Measurements from ENCODE around the gene RAB15.

The RAB15 gene

DNA sequence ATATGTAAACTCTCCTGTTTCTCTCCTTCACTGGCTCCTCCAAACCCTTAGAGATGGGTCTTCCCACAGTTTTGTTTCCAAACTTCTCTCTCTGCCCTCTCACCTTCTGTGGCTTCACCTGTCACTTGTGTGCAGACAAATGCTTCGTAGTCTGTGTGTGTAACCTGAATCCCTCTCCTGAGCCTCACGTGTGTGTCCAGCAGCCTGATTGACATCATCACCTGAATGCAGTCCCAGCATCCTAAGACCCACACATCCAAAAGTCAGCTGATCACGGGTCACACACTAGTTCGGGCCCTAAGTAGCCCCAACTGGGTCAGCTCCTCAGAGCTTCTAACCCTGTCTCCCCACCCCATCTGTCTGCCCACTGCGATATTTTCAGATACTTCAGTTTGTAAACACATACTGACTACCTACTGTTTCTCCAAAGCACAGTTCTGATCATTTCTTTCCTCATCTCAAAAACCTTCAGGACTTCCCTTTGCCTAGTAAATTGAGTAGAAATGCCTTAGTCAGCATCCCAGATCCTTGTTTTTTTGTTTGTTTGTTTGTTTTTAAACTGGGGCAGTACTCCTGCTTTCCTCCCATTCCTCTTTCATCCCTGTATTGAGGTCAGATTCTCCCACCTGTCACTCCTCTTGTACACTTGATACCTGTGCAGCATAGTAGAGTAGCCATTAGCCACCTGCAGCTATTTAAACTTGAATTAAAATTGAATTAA is 38.2 kb upstream of the RAB15 start:
- H3K4me3 ChIP-seq (ENCODE audit: low read length) = no peak overlapping the region
- DNase-seq = no peak
- no peaks in the 10 kb centered on the region for H3K9me2 ChIP-seq (replicated peaks; ENCODE audit: insufficient read depth, low read length)
- no peak overlapping the region for H3K27ac ChIP-seq (ENCODE audit: low read length)
- no peak overlapping the region for H2AFZ ChIP-seq (ENCODE audit: low read length)
- H3F3A ChIP-seq (ENCODE audit: insufficient read depth, low read length) = no peaks in the 10 kb centered on the region
- H3K79me2 ChIP-seq (ENCODE audit: low read length) = no peaks in the 10 kb centered on the region
- H3K4me2 ChIP-seq (ENCODE audit: low read depth, low read length) = no peak overlapping the region
- no peaks in the 10 kb centered on the region for H3K27me3 ChIP-seq (replicated peaks; ENCODE audit: insufficient read depth, low read length)
- no peak overlapping the region for H3K9ac ChIP-seq (ENCODE audit: low read length)
- no peaks in the 10 kb centered on the region for H4K20me1 ChIP-seq (ENCODE audit: insufficient read depth, low read length)
- no peaks in the 10 kb centered on the region for H3K36me3 ChIP-seq (replicated peaks; ENCODE audit: insufficient read depth, low read length)
- TF ChIP-seq EZH2 (optimal IDR thresholded peaks at IDR 0.05; ENCODE audit: low read depth, low read length) (no peak), EZH2phosphoT487 (IDR thresholded peaks at IDR 0.05; ENCODE audit: low read length) (no peak)
- no peaks in the 10 kb centered on the region for H3K9me3 ChIP-seq (replicated peaks; ENCODE audit: insufficient read depth, low read length)
- H3K4me1 ChIP-seq (ENCODE audit: low read length) = no peaks in the 10 kb centered on the region

- Histone ChIP-seq H3K27me3 (replicated peaks; ENCODE audit: insufficient read depth, low read length) (no peaks in the 10 kb centered on the region), H3F3A (ENCODE audit: insufficient read depth, low read length) (no peaks in the 10 kb centered on the region), H4K20me1 (ENCODE audit: insufficient read depth, low read length) (no peaks in the 10 kb centered on the region), H3K9ac (ENCODE audit: low read length) (no peak overlapping the region), H3K79me2 (ENCODE audit: low read length) (no peaks in the 10 kb centered on the region), H3K4me3 (ENCODE audit: low read length) (no peak overlapping the region), H3K36me3 (replicated peaks; ENCODE audit: insufficient read depth, low read length) (no peaks in the 10 kb centered on the region), H3K4me1 (ENCODE audit: low read length) (no peaks in the 10 kb centered on the region), H3K4me2 (ENCODE audit: low read depth, low read length) (no peak overlapping the region), H3K27ac (ENCODE audit: low read length) (no peak overlapping the region), H3K9me3 (replicated peaks; ENCODE audit: insufficient read depth, low read length) (no peaks in the 10 kb centered on the region), H2AFZ (ENCODE audit: low read length) (no peak overlapping the region), H3K9me2 (replicated peaks; ENCODE audit: insufficient read depth, low read length) (no peaks in the 10 kb centered on the region)
- TF ChIP-seq, protein P1, sequence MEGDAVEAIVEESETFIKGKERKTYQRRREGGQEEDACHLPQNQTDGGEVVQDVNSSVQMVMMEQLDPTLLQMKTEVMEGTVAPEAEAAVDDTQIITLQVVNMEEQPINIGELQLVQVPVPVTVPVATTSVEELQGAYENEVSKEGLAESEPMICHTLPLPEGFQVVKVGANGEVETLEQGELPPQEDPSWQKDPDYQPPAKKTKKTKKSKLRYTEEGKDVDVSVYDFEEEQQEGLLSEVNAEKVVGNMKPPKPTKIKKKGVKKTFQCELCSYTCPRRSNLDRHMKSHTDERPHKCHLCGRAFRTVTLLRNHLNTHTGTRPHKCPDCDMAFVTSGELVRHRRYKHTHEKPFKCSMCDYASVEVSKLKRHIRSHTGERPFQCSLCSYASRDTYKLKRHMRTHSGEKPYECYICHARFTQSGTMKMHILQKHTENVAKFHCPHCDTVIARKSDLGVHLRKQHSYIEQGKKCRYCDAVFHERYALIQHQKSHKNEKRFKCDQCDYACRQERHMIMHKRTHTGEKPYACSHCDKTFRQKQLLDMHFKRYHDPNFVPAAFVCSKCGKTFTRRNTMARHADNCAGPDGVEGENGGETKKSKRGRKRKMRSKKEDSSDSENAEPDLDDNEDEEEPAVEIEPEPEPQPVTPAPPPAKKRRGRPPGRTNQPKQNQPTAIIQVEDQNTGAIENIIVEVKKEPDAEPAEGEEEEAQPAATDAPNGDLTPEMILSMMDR (IDR thresholded peaks at IDR 0.05; ENCODE audit: low read length) = no peak
- no peak for TF ChIP-seq EZH2phosphoT487 (IDR thresholded peaks at IDR 0.05; ENCODE audit: low read length)
- no peak for TF ChIP-seq EZH2 (optimal IDR thresholded peaks at IDR 0.05; ENCODE audit: low read depth, low read length)
- no peak for DNase-seq
Measured at GRCh38 chr14:65007202-65007601, 35.1 kb upstream of the RAB15 start.

DNA sequence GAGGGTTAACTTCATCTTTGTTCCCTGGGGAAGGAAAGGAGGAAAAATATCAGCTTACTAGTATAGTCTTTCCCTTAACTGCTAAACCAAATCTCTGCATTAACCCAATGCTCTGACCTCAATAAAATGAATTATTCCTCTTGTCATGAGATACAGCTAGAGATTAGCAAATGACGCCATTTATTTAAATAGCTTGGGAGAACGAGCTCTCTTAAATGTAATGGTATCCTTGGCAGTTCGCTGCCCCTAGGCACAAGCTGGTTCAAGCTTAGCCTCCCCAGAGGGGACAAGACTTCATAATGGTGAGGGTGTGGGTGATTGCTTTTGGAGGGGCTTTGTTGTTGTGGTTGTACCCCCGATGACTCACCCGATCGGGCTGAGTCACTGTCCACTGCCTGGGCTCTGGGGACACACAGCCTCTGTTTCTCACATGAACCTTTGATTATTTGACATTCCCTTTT is 34.2 kb upstream of the RAB15 start:
- Histone ChIP-seq H4K20me1 (ENCODE audit: insufficient read depth, low read length) (no peaks in the 10 kb centered on the region), H3K36me3 (replicated peaks; ENCODE audit: insufficient read depth, low read length) (no peaks in the 10 kb centered on the region), H2AFZ (ENCODE audit: low read length) (no peak overlapping the region), H3K4me3 (ENCODE audit: low read length) (no peak overlapping the region), H3K9ac (ENCODE audit: low read length) (no peak overlapping the region), H3F3A (ENCODE audit: insufficient read depth, low read length) (no peaks in the 10 kb centered on the region), H3K27me3 (replicated peaks; ENCODE audit: insufficient read depth, low read length) (no peaks in the 10 kb centered on the region), H3K79me2 (ENCODE audit: low read length) (no peaks in the 10 kb centered on the region), H3K4me2 (ENCODE audit: low read depth, low read length) (no peak overlapping the region), H3K4me1 (ENCODE audit: low read length) (no peaks in the 10 kb centered on the region), H3K27ac (ENCODE audit: low read length) (no peak overlapping the region), H3K9me2 (replicated peaks; ENCODE audit: insufficient read depth, low read length) (no peaks in the 10 kb centered on the region), H3K9me3 (replicated peaks; ENCODE audit: insufficient read depth, low read length) (no peaks in the 10 kb centered on the region)
- DNase-seq = no peak
- TF ChIP-seq, protein P1 (IDR thresholded peaks at IDR 0.05; ENCODE audit: low read length) = no peak

DNA sequence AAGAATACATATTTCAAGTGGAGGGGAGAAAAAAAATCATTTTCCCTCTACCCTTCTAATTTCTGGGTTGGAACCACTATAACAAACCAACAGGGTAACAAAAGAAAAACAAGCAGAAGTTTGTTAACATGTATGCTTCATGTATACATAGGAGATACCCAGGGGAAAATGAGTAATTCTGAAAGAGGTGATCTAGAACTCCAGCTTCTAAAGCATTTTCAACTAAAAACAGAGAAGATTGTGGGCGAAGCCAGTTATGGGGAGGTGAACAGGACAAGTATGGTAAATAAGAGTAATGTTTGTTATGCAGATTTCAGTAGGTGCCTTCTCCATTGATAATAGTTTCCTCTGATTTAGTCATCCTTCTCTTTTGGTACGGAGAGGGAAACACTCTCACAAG is 31.3 kb upstream of the RAB15 start:
- Histone ChIP-seq H3K4me3 (ENCODE audit: low read length) (no peak overlapping the region), H3K9ac (ENCODE audit: low read length) (no peak overlapping the region), H3K27ac (ENCODE audit: low read length) (no peak overlapping the region), H4K20me1 (ENCODE audit: insufficient read depth, low read length) (no peaks in the 10 kb centered on the region), H3K27me3 (replicated peaks; ENCODE audit: insufficient read depth, low read length) (no peaks in the 10 kb centered on the region), H3K4me1 (ENCODE audit: low read length) (no peaks in the 10 kb centered on the region), H3F3A (ENCODE audit: insufficient read depth, low read length) (no peaks in the 10 kb centered on the region), H3K4me2 (ENCODE audit: low read depth, low read length) (no peak overlapping the region), H2AFZ (ENCODE audit: low read length) (no peak overlapping the region), H3K9me3 (replicated peaks; ENCODE audit: insufficient read depth, low read length) (no peaks in the 10 kb centered on the region), H3K9me2 (replicated peaks; ENCODE audit: insufficient read depth, low read length) (no peaks in the 10 kb centered on the region), H3K79me2 (ENCODE audit: low read length) (no peaks in the 10 kb centered on the region), H3K36me3 (replicated peaks; ENCODE audit: insufficient read depth, low read length) (no peaks in the 10 kb centered on the region)
- DNase-seq = no peak
- no peak for TF ChIP-seq EZH2phosphoT487 (IDR thresholded peaks at IDR 0.05; ENCODE audit: low read length)
- TF ChIP-seq, protein P1 (IDR thresholded peaks at IDR 0.05; ENCODE audit: low read length) = no peak
- TF ChIP-seq EZH2 (optimal IDR thresholded peaks at IDR 0.05; ENCODE audit: low read depth, low read length) = no peak
